ENCODE measurements around the gene CHD8. TPM values are rescaled to one million over a fixed set of nuclear protein-coding genes. Genes with fewer than 3 reads are reported as not detected.
A peak's percentile ranks its signal among the peaks of the same experiment; 100 is the strongest.

The CHD8 gene
- total and polyA plus RNA-seq, 9 donors = 27.1 to 79.3 (median 63.4) TPM

DNA sequence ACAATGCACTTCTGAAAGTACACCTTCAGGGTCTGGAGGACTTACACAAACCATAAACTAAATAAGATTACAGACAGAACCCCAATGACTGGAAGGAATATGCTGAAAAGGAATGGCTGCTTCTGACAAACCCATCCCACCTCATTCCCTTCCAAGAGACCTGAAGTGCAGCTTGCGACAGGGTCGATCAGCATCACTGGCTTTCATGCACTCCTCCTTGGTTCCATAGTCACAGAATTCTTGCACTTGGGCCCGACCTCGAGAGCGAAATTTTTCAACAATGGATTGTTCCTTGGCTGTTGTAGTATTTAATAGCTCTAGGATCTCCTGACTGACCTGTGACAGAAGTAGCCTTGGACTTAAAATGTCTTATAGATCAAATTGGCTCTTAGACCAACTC, 45.6 kb upstream of the CHD8 start:
- H3K9me3 ChIP-seq = no peaks in the 10 kb centered on the region
- H3K36me3 ChIP-seq = no peaks in the 10 kb centered on the region
- no peaks in the 10 kb centered on the region for H3K27me3 ChIP-seq
- intact Hi-C loops (cut with DNase I) = no loop called here
- TF ChIP-seq EP300 (IDR thresholded peaks at IDR 0.05) (no peak), POLR2A (IDR thresholded peaks at IDR 0.05) (no peak)
- TF ChIP-seq, protein P1, sequence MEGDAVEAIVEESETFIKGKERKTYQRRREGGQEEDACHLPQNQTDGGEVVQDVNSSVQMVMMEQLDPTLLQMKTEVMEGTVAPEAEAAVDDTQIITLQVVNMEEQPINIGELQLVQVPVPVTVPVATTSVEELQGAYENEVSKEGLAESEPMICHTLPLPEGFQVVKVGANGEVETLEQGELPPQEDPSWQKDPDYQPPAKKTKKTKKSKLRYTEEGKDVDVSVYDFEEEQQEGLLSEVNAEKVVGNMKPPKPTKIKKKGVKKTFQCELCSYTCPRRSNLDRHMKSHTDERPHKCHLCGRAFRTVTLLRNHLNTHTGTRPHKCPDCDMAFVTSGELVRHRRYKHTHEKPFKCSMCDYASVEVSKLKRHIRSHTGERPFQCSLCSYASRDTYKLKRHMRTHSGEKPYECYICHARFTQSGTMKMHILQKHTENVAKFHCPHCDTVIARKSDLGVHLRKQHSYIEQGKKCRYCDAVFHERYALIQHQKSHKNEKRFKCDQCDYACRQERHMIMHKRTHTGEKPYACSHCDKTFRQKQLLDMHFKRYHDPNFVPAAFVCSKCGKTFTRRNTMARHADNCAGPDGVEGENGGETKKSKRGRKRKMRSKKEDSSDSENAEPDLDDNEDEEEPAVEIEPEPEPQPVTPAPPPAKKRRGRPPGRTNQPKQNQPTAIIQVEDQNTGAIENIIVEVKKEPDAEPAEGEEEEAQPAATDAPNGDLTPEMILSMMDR (IDR thresholded peaks at IDR 0.05) = no peak
- H3K4me1 ChIP-seq (ENCODE audit: insufficient read depth) = no peaks in the 10 kb centered on the region
- no peak overlapping the region for H3K27ac ChIP-seq
- H3K4me3 ChIP-seq = no peak overlapping the region
- DNase-seq = no peak
- 88 to 89% (median 89%) methylated on average over 5 of the region's 5 CpGs for WGBS, 3 donors

DNA sequence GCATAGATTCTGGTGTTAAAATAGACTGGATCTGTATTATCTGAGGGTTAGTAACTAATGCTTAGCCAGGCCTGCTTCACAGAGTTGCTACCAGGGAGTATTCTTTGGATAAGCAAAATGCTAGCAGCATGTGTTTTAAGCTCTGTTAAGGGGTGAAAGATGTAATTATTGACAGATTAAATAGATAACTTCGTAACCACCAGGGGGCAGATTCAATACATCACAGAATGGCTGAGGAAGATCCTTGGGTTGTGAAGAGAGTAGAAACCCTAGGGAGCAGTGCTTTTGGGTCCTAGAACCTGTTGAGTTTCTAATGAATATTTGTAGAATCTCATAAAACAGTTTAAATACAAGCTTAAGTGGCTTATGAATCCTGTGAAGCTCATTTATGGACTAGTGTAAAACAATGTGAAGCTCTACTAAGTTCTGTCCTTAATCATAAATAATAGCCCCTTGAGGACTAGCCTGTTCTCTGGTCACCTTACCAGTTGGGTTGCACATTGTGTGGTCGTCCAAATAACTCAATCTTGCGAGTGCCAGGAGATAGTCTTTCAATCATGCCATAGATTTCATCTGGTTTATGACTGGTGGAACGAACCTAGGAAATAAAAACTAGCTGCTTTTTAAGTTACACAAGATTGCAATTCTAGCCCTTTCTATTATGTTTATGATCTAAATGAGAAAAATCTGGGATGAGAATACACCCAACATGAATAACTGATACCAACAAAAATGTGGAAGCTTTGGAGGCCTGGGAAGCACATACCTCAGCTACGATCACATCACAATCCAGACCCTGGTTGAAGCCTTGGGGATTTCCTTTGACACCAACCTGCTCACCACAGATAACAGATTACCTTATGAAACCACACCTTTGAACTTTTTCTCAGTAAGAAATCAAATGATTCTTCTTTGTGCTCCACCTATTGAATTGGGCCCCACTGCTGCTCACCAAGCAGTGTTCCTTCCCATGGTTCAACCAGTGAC, 42.9 kb upstream of the CHD8 start:
- no peak overlapping the region for H3K27ac ChIP-seq
- WGBS, 3 donors = 60 to 62% (median 61%) methylated on average over 5 of the region's 5 CpGs
- no peak for DNase-seq
- H3K9me3 ChIP-seq = no peaks in the 10 kb centered on the region
- no peaks in the 10 kb centered on the region for H3K27me3 ChIP-seq
- intact Hi-C loops (cut with DNase I) = no loop called here
- no peaks in the 10 kb centered on the region for H3K36me3 ChIP-seq
- H3K4me3 ChIP-seq = no peak overlapping the region
- TF ChIP-seq, protein P1 (IDR thresholded peaks at IDR 0.05) = peak in 1 of 3 donors; percentile 20
- TF ChIP-seq POLR2A (IDR thresholded peaks at IDR 0.05) = no peak
- no peaks in the 10 kb centered on the region for H3K4me1 ChIP-seq (ENCODE audit: insufficient read depth)

DNA sequence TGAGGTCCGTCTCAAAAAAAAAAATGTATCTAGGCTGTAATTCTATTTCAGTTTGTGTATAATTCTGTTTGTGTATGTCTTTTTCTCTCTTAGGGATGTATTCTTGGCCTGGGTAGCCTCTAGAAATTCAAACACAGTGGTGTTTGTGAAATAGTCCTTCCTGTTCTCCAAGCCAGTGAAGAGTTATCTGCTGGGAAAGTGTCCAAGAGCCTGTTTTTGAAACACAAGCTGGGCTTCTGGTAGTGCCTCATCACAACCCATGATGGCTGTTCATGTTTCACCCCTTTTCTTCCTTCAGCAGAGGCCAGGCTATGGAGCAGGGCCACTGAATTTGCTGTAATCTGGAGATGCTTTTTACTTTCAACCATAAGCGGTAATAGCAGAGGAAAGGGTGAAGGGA, 40.5 kb upstream of the CHD8 start:
- no peak for DNase-seq
- TF ChIP-seq EP300 (IDR thresholded peaks at IDR 0.05) = no peak
- TF ChIP-seq POLR2A (IDR thresholded peaks at IDR 0.05) = no peak
- TF ChIP-seq, protein P1 (IDR thresholded peaks at IDR 0.05) = no peak
- H3K27ac ChIP-seq = no peak overlapping the region
- H3K9me3 ChIP-seq = no peaks in the 10 kb centered on the region
- H3K4me3 ChIP-seq = no peak overlapping the region
- 63 to 77% (median 64%) methylated on average over 2 of the region's 2 CpGs for WGBS, 3 donors
- H3K27me3 ChIP-seq = no peaks in the 10 kb centered on the region
- intact Hi-C loops (cut with DNase I) = no loop called here
- no peaks in the 10 kb centered on the region for H3K4me1 ChIP-seq (ENCODE audit: insufficient read depth)
- no peaks in the 10 kb centered on the region for H3K36me3 ChIP-seq

DNA sequence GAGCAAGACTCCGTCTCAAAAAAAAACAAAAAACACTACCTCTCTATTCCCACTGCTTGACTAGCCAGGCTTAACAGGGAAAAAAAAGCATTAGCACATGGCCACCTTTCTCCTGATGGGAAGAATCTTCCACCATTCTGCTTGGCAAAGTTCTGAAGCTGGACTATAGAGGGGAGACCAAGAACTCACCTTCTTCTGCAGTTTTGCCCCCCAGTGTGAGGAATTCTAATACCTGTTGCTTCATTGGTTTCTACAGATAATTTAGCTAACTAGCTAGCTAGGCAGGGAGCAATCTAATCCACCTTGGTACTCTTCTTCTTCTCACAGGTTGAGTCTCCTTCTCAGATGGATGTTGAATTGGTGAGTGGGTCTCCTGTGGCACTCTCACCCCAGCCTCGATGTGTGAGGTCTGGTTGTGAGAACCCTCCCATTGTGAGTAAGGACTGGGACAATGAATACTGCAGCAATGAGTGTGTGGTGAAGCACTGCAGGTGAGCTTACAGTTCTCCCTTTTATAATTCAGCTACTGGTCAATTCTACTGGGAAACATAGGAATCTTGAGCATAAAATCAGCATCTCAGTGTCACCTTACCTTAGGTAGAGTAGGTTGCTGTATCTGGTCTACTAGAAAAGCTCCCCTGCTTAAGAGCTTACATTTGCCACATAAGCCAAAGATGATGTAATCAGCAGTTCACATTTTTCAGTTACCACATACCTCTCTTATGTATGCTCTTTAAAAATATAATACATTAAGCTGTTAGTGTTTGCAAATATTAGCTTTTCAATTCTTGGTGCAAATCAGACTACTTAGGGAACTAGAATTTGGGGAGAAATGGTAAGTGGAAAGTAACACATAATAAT, 39.2 kb upstream of the CHD8 start:
- Histone ChIP-seq H3K36me3 (no peaks in the 10 kb centered on the region), H3K27me3 (no peaks in the 10 kb centered on the region), H3K9me3 (no peaks in the 10 kb centered on the region), H3K4me1 (ENCODE audit: insufficient read depth) (no peaks in the 10 kb centered on the region), H3K4me3 (no peak overlapping the region), H3K27ac (no peak overlapping the region)
- no peak for TF ChIP-seq POLR2A (IDR thresholded peaks at IDR 0.05)
- TF ChIP-seq, protein P1 (IDR thresholded peaks at IDR 0.05) = no peak
- TF ChIP-seq EP300 (IDR thresholded peaks at IDR 0.05) = no peak
- WGBS, 3 donors = 45 to 70% (median 68%) methylated on average over 2 of the region's 2 CpGs
- DNase-seq = no peak
- intact Hi-C loops (cut with DNase I) = no loop called here
